ENCODE results near the gene CCL20.

GRCh38 chr2:227853204-227853629 is 39.6 kb downstream of the CCL20 start:
- TF ChIP-seq YY1 (IDR thresholded peaks at IDR 0.05; ENCODE audit: low read depth, low read length) (no peak), BCL11A (IDR thresholded peaks at IDR 0.05; ENCODE audit: low read depth in 2 of 2, low read length in 2 of 2) (no peak)
- TF ChIP-seq, protein P1, sequence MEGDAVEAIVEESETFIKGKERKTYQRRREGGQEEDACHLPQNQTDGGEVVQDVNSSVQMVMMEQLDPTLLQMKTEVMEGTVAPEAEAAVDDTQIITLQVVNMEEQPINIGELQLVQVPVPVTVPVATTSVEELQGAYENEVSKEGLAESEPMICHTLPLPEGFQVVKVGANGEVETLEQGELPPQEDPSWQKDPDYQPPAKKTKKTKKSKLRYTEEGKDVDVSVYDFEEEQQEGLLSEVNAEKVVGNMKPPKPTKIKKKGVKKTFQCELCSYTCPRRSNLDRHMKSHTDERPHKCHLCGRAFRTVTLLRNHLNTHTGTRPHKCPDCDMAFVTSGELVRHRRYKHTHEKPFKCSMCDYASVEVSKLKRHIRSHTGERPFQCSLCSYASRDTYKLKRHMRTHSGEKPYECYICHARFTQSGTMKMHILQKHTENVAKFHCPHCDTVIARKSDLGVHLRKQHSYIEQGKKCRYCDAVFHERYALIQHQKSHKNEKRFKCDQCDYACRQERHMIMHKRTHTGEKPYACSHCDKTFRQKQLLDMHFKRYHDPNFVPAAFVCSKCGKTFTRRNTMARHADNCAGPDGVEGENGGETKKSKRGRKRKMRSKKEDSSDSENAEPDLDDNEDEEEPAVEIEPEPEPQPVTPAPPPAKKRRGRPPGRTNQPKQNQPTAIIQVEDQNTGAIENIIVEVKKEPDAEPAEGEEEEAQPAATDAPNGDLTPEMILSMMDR (IDR thresholded peaks at IDR 0.05; ENCODE audit: control extremely low read depth in 1 of 3, insufficient read depth in 1 of 3, low read depth in 1 of 3, low read length in 3 of 3): no peak

All from H1 (cell line).